Anterior cingulate cortex (tissue), 58 donors: ENCODE data around the gene WFDC1.

Source experiments
- DNase-seq, 58 donors: peaks; one replicate each; lab custom pipeline; 2025; lab: John Stamatoyannopoulos, UW

WFDC1 gene

DNA sequence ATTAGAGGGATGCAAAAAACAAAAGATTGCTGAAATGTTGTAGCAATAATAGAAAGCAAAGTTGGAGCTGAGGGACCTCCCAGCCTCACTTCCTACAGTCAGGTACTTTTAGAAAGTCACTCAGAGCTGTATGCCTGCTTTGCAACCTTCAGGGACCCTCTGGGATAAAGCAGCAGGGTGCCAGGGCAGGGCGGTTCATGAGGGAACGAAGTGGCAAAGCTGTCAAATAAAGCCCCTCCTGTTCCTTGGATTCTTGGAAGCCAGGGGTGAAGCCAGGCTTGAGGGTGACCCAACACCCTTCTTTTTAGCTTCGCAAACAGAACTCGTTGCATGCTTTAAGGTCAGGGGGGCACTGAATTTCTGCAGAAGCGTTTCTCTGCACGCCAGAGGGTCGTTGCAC lies 74.4 kb downstream of the WFDC1 start:
- no peak for DNase-seq

DNA sequence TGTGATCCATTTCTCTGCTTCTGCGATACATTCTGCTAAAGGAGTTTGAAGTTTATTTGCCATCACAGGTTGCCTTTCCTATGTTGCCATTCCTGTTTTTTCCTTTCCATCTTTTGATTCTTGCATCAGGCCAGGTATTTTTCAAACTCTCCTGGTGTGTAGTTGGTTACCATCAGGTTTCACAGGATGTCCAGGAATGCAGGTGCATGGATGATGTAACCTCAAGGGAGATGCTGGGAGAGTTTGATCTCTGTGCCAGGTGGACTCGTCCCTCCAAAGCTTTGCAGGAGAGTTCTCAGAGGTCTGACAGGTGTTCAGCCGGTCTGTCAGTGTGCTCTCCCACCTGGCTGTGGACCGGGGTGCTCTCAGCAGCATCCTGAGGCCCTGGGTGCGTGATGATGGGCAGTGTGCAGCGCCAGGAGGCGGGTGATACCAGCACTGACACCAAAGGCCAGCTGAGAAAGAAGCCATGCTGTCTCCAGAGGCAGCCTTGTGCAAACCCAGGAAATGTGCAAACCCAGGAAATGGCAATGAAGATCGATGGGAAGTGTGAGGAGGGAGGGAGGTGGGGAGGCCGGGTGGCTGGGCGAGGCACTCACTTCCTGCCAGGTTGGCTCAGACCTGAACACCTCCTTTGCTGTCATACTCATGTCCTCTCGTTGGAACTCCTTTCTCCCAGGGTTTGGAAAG lies 75.4 kb downstream of the WFDC1 start:
- no peak for DNase-seq

- DNase-seq = no peak
These were observed 76.3 kb downstream of the WFDC1 start for GRCh38 chr16:84370723-84371552.

GRCh38 chr16:84371553-84371865 lies 76.8 kb downstream of the WFDC1 start:
- DNase-seq = no peak

- DNase-seq = peak in 6 of 58 donors; percentile 5 to 44 (median 12)
These were observed 79.3 kb downstream of the WFDC1 start for GRCh38 chr16:84373907-84374489.

DNA sequence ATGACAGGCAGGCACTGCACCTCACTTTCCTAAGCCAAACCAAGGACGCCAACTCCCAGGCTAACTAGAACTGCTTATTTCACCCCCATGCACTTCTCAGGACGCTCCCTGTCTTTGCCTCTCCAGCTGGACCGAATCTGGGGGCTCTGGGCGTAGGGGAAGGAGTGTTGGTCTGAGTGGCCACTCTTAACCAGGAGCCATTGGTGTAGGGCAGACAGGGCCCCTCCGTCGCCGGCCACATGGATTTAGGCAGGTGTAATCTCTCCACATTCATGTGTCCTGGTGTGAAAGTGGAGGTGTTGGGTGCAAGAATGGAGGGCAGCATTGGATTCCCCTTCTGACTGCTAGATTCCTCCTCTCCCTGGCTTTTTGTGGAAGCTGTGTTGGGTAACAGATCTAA lies 83.4 kb downstream of the WFDC1 start:
- DNase-seq = no peak

- DNase-seq = no peak
These were observed 83.9 kb downstream of the WFDC1 start for GRCh38 chr16:84378567-84378966.

DNA sequence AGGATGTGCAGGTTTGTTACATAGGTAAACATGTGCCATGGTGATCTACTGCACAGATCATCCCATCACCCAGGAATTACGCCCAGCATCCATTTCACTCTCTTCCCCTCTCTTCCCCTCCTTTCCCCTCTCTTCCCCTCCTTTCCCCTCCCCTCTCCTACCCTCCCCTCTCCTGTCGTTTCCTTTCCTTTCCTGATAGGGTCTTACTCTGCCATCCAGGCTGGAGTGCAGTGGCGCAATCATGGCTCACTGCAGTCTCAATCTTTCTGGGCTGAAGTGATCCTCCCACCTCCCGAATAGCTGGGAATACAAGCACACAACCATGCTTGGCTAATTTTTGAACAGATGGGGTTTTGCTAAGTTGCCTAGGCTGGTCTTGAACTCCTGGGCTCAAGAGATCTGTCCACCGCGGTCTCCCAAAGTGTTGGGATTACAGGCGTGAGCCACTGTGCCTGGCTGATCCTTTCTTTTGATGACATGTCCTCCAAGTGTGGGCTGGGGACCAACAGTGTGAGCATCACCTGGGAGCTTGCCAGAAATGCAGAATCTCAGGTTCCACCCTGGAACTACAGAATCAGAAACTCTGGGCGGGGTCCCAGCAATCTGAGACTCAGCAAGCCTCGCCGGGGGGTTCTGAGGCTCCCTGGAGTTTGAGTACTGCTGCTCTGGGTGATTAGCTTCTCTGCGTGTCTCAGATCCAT lies 84.5 kb downstream of the WFDC1 start:
- DNase-seq = no peak
